HepG2 (cell line): Measurements from ENCODE around the gene STXBP4. TPM values are rescaled to one million over a fixed set of nuclear protein-coding genes. Genes with fewer than 3 reads are reported as not detected.

ENCODE experiments used
- ATAC-seq: fragments of 200-7000 bp; cut with Tn5 transposase; 3 replicates; pipeline ENCODE4 v1.9.1; 2020; ENCODE audit warnings: mild to moderate bottlenecking, moderate library complexity
- BruUV-seq: library from RNA; stranded (reverse); fragments of 400-500 nt; replicated peaks from 2 replicates; lab custom pipeline; 2021; lab: Mats Ljungman, UMichigan
- CTCF ChIA-PET: fragments of 300-600 bp; formaldehyde crosslinking; extraction: SDS; loops from one replicate; lab custom pipeline; 2021; ENCODE audit warnings: low total read pairs, inconsistent platforms, low intra/inter-chr PET ratio; lab: Yijun Ruan, JAX
- POLR2A ChIA-PET: fragments of 350-600 bp; sonication (Branson Sonifier 250); formaldehyde crosslinking; loops from one replicate; lab custom pipeline; 2020; ENCODE audit warnings: antibody characterized with exemption, inconsistent platforms; lab: Yijun Ruan, JAX
- DNase-seq: peaks from one replicate; pipeline ENCODE4 v3.0.0-alpha.2; 2015; ENCODE audit warnings: low spot score
- FAIRE-seq: peaks from 3 replicates; lab custom pipeline; 2011; peaks lifted over from hg19 to GRCh38; lab: Jason Lieb, UNC
- H2AFZ ChIP-seq: one replicate; pipeline ENCODE4 v1.6.1; 2011; ENCODE audit warnings: low read length, inconsistent platforms
- H3K27ac ChIP-seq: fragments of 300-600 bp; 3 replicates; pipeline ENCODE4 v1.8.0; 2011; ENCODE audit warnings: mixed run types, mild to moderate bottlenecking, mixed read lengths, low read length, inconsistent platforms; ENCODE audit not compliant: insufficient read depth; ENCODE audit errors: extremely low read length
- H3K27me3 ChIP-seq, 2 experiments: fragments of 200-600 bp in 1 of 2; 2 replicates in 1 of 2; 3 replicates in 1 of 2; pipeline versions ENCODE4 v1.6.0 to v1.8.0; 2011; ENCODE audit warnings: low read length in 2 of 2, mild to moderate bottlenecking in 2 of 2, moderate library complexity in 2 of 2, inconsistent platforms in 1 of 2; ENCODE audit not compliant: insufficient read depth in 2 of 2, control insufficient read depth in 1 of 2
- H3K36me3 ChIP-seq, 2 experiments: fragments of 200-600 bp in 1 of 2; replicated peaks in 1 of 2; 2 replicates in 1 of 2; 3 replicates in 1 of 2; pipeline versions ENCODE4 v1.5.1 to v1.8.0; 2011; ENCODE audit warnings: low read length in 2 of 2, inconsistent platforms in 1 of 2; ENCODE audit not compliant: insufficient read depth in 2 of 2, control insufficient read depth in 1 of 2
- H3K4me1 ChIP-seq: 2 replicates; pipeline ENCODE4 v1.5.1; 2012; ENCODE audit warnings: low read length, inconsistent platforms; ENCODE audit not compliant: insufficient read depth
- H3K4me2 ChIP-seq: 2 replicates; pipeline ENCODE4 v1.6.0; 2011; ENCODE audit warnings: low read depth, low read length, inconsistent platforms
- H3K4me3 ChIP-seq, 3 experiments: fragments of 200-600 bp in 1 of 3; sonication (generic), shearing (Covaris generic) in 1 of 3; replicated peaks in 1 of 3; 2 replicates each; pipeline ENCODE4 v1.5.1; 2011 to 2016; ENCODE audit warnings: low read length in 3 of 3, inconsistent platforms in 2 of 3, low read depth in 2 of 3, mild to moderate bottlenecking in 2 of 3, control low read depth in 1 of 3, mixed read lengths in 1 of 3; ENCODE audit not compliant: insufficient read depth in 1 of 3
- H3K79me2 ChIP-seq: one replicate; pipeline ENCODE4 v1.6.1; 2011; ENCODE audit warnings: low read length, inconsistent platforms; ENCODE audit not compliant: insufficient read depth
- H3K9ac ChIP-seq: 2 replicates; pipeline ENCODE4 v1.6.0; 2011; ENCODE audit warnings: mild to moderate bottlenecking, low read depth, low read length, inconsistent platforms; ENCODE audit not compliant: insufficient read depth
- H3K9me3 ChIP-seq: 2 replicates; pipeline ENCODE4 v1.5.1; 2012; ENCODE audit warnings: mild to moderate bottlenecking, low read length
- H4K20me1 ChIP-seq: 2 replicates; pipeline ENCODE4 v1.6.0; 2011; ENCODE audit warnings: inconsistent platforms, mild to moderate bottlenecking, low read length, moderate library complexity; ENCODE audit not compliant: insufficient read depth
- FOXA1 ChIP-seq, 2 experiments: fragments of 450-650 bp in 1 of 2; sonication (generic) in 1 of 2; formaldehyde crosslinking in 1 of 2; IDR thresholded peaks; 2 replicates each; pipeline versions ENCODE4 v1.4.0 to v1.6.1; 2016 to 2020; ENCODE audit warnings: missing genetic modification reagents in 1 of 2
- FOXJ3 ChIP-seq: sonication (generic); formaldehyde crosslinking; IDR thresholded peaks from 2 replicates; pipeline ENCODE4 v1.4.0; 2020; ENCODE audit warnings: missing genetic modification reagents, mild to moderate bottlenecking, borderline replicate concordance
- HNF4G ChIP-seq, 2 experiments: sonication (generic) in 1 of 2; formaldehyde crosslinking in 1 of 2; IDR thresholded peaks; 2 replicates each; pipeline versions ENCODE4 v1.4.0 to v1.6.1; 2011 to 2020; ENCODE audit warnings: borderline replicate concordance in 2 of 2, low read depth in 2 of 2, mild to moderate bottlenecking in 2 of 2, low read length in 1 of 2, missing genetic modification reagents in 1 of 2, moderate library complexity in 1 of 2
- HNRNPLL ChIP-seq: fragments of 200-400 bp; formaldehyde crosslinking; IDR thresholded peaks from 2 replicates; pipeline ENCODE4 v1.6.1; 2017; ENCODE audit warnings: mild to moderate bottlenecking, low read depth, low read length; ENCODE audit not compliant: poor library complexity, severe bottlenecking
- MEF2D ChIP-seq: sonication (generic); formaldehyde crosslinking; IDR thresholded peaks from 2 replicates; pipeline ENCODE4 v1.5.1; 2020; ENCODE audit warnings: mild to moderate bottlenecking, missing genetic modification reagents
- MXI1 ChIP-seq: IDR thresholded peaks from 3 replicates; pipeline ENCODE4 v1.6.1; 2012; ENCODE audit warnings: low read depth, low read length, inconsistent platforms, borderline replicate concordance
- NFIB ChIP-seq: sonication (generic); formaldehyde crosslinking; IDR thresholded peaks from 2 replicates; pipeline ENCODE4 v1.9.0; 2021; ENCODE audit warnings: missing genetic modification reagents, mild to moderate bottlenecking, borderline replicate concordance
- ZNF253 ChIP-seq: sonication (generic); formaldehyde crosslinking; IDR thresholded peaks from 2 replicates; pipeline ENCODE4 v1.8.0; 2022; ENCODE audit warnings: mild to moderate bottlenecking, missing genetic modification reagents, borderline replicate concordance
- ZNF468 ChIP-seq: sonication (generic); formaldehyde crosslinking; IDR thresholded peaks from 2 replicates; pipeline ENCODE4 v1.8.0; 2022; ENCODE audit warnings: mild to moderate bottlenecking, moderate library complexity, missing genetic modification reagents
- ZNF501 ChIP-seq: sonication (generic); formaldehyde crosslinking; IDR thresholded peaks from 2 replicates; pipeline ENCODE4 v1.5.1; 2020; ENCODE audit warnings: mild to moderate bottlenecking, moderate library complexity, missing genetic modification reagents
- ZNF607 ChIP-seq: sonication (generic); formaldehyde crosslinking; IDR thresholded peaks from 2 replicates; pipeline ENCODE4 v1.5.1; 2020; ENCODE audit warnings: missing genetic modification reagents, mild to moderate bottlenecking, borderline replicate concordance
- WGBS: methylation state at CpG from one replicate; pipeline ENCODE4 v1.1.6; 2017; ENCODE audit warnings: low lambda C conversion rate; 5-methylcytosine and 5-hydroxymethylcytosine counted together
- in situ Hi-C: cut with HindIII; loops from 2 replicates; pipeline ENCODE4 v1.10.0; 2017; ENCODE audit warnings: low pct_unique_long_range_greater_than_20kb; ENCODE audit not compliant: extremely low pct_ligation_motif_present
- intact Hi-C: fragments of 100-400 bp; cut with micrococcal nuclease; formaldehyde crosslinking; loops from one replicate; pipeline ENCODE4 v1.10.0; 2022; ENCODE audit not compliant: unreplicated experiment
- polyA plus RNA-seq, 8 experiments: library from polyadenylated mRNA; depleted of rRNA in 3 of 8; stranded (reverse) in 7 of 8; unstranded in 1 of 8; fragments of >200 nt; fragmentation: Illumina TruSeq in 4 of 8; extraction: Trizol in 4 of 8; gene quantifications; 2 replicates each; pipeline versions ENCODE4 v1.2.1 to v1.2.3, GENCODE V29; 2011 to 2016; ENCODE audit warnings: low read depth in 4 of 8, missing spikeins in 1 of 8, mixed read lengths in 1 of 8; ENCODE audit not compliant: insufficient read depth in 1 of 8
- total RNA-seq, 5 experiments: library from RNA; depleted of rRNA; stranded (reverse); fragments of >200 nt; fragmentation: Illumina TruSeq; extraction: Trizol; gene quantifications; 2 replicates each; pipeline ENCODE4 v1.2.3, GENCODE V29; 2016; ENCODE audit warnings: low read depth in 1 of 5
- TF ChIP-seq, protein P1 (sequence below): sonication (generic); formaldehyde crosslinking; conservative IDR thresholded peaks from 2 replicates; pipeline ENCODE4 v1.4.0; 2020; ENCODE audit warnings: mild to moderate bottlenecking, missing genetic modification reagents, moderate library complexity
- TF ChIP-seq, protein P2 (sequence below): sonication (generic); formaldehyde crosslinking; IDR thresholded peaks from 2 replicates; pipeline ENCODE4 v1.4.0; 2020; ENCODE audit warnings: missing genetic modification reagents

STXBP4 gene
- total and polyA plus RNA-seq, 2 of the 13 experiments (the other 11 are each of a cell fraction or from before 2014, with no cell fraction given): 8.5 to 36.1 TPM

DNA sequence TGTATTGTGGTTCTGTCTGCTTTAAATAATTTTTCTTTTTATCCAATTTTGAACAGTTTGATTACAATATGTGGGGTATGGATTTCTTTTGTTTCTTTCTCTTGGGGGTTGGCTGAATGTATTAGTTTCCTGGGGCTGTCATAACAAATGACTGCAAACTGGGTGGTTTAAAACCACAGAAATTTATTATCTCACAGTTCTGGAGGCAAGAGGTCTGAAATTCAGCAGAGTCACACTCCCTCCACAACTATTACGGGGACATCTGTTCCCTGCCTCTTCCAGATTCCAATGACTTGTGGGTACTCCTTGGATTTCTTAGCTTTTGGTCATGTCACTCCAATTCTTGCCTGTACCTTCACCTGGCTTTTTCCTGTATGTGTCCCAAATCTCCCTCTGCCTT is 23.8 kb upstream of the STXBP4 start:
- no peaks in the 10 kb centered on the region for H3K9me3 ChIP-seq
- peaks cover 3 to 4% of the 10 kb centered on the region in 2 experiments; a peak in 3 of 5 replicates for H3K36me3 ChIP-seq
- BruUV-seq: no TSS peak
- H3K4me3 ChIP-seq: no peak overlapping the region
- no peak overlapping the region for H3K27ac ChIP-seq
- intact Hi-C loops: no loop called here
- in situ Hi-C loops: no loop called here
- no peaks in the 10 kb centered on the region for H3K79me2 ChIP-seq
- TF ChIP-seq NFIB (no peak), ZNF253 (CRISPR knock-in tag) (no peak), ZNF501 (CRISPR knock-in tag) (no peak), MXI1 (no peak)
- H3K4me2 ChIP-seq: no peak overlapping the region
- CTCF ChIA-PET: no interaction called here
- no peaks in the 10 kb centered on the region for H4K20me1 ChIP-seq
- 100% methylated on average over 1 of the region's 1 CpG for WGBS
- POLR2A ChIA-PET: no interaction called here
- no peaks in the 10 kb centered on the region for H3K27me3 ChIP-seq
- FAIRE-seq: no peak
- H3K4me1 ChIP-seq: peaks cover 19% of the 10 kb centered on the region
- no peak overlapping the region for H3K9ac ChIP-seq
- no peak for DNase-seq
- no peak overlapping the region for H2AFZ ChIP-seq
- no peak for ATAC-seq

DNA sequence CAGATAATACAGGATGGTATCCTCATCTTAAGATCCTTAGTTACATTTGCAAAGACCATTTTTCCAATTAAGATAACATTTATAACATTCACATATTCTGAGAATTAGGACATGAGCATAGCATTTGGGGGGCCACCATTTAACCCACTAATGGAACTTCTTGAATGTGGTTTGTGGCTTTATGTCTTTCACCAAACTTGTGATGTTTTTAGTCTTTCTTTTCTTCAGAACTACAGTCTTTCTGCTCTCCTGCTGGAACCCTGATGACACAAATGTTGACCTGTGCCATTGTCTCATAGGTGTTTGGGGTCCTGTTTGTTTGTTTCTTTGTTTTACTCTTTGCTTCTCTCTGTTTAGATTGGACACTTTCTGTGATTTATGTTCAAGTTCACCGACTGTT is 23.3 kb upstream of the STXBP4 start:
- Histone ChIP-seq H3K36me3 (peaks cover 3 to 4% of the 10 kb centered on the region in 2 experiments; a peak in 3 of 5 replicates), H3K4me1 (peaks cover 19% of the 10 kb centered on the region), H2AFZ (no peak overlapping the region), H3K4me2 (no peak overlapping the region), H3K79me2 (no peaks in the 10 kb centered on the region), H3K4me3 (no peak overlapping the region), H3K9me3 (no peaks in the 10 kb centered on the region), H3K27me3 (no peaks in the 10 kb centered on the region), H4K20me1 (no peaks in the 10 kb centered on the region), H3K27ac (no peak overlapping the region), H3K9ac (no peak overlapping the region)
- ATAC-seq (no peak), FAIRE-seq (no peak), DNase-seq (no peak)
- in situ Hi-C loops (no loop called here), intact Hi-C loops (no loop called here)
- WGBS: 96% methylated on average over 1 of the region's 1 CpG
- ChIA-PET POLR2A (no interaction called here), CTCF (no interaction called here)
- no TSS peak for BruUV-seq
- no peak for TF ChIP-seq MEF2D (CRISPR knock-in tag)
- no peak for TF ChIP-seq HNRNPLL
- no peak for TF ChIP-seq FOXA1 (IDR thresholded peaks at IDR 0.05)
- TF ChIP-seq FOXA1 (CRISPR knock-in tag; IDR thresholded peaks at IDR 0.05): no peak
- TF ChIP-seq HNF4G (IDR thresholded peaks at IDR 0.05; ENCODE audit: borderline replicate concordance, low read depth, low read length): no peak
- TF ChIP-seq HNF4G (CRISPR knock-in tag; IDR thresholded peaks at IDR 0.05; ENCODE audit: borderline replicate concordance, low read depth): no peak
- no peak for TF ChIP-seq FOXJ3 (CRISPR knock-in tag)
- no peak for TF ChIP-seq ZNF607 (CRISPR knock-in tag)
- TF ChIP-seq, protein P1, sequence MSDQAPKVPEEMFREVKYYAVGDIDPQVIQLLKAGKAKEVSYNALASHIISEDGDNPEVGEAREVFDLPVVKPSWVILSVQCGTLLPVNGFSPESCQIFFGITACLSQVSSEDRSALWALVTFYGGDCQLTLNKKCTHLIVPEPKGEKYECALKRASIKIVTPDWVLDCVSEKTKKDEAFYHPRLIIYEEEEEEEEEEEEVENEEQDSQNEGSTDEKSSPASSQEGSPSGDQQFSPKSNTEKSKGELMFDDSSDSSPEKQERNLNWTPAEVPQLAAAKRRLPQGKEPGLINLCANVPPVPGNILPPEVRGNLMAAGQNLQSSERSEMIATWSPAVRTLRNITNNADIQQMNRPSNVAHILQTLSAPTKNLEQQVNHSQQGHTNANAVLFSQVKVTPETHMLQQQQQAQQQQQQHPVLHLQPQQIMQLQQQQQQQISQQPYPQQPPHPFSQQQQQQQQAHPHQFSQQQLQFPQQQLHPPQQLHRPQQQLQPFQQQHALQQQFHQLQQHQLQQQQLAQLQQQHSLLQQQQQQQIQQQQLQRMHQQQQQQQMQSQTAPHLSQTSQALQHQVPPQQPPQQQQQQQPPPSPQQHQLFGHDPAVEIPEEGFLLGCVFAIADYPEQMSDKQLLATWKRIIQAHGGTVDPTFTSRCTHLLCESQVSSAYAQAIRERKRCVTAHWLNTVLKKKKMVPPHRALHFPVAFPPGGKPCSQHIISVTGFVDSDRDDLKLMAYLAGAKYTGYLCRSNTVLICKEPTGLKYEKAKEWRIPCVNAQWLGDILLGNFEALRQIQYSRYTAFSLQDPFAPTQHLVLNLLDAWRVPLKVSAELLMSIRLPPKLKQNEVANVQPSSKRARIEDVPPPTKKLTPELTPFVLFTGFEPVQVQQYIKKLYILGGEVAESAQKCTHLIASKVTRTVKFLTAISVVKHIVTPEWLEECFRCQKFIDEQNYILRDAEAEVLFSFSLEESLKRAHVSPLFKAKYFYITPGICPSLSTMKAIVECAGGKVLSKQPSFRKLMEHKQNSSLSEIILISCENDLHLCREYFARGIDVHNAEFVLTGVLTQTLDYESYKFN: no peak
- TF ChIP-seq, protein P2, sequence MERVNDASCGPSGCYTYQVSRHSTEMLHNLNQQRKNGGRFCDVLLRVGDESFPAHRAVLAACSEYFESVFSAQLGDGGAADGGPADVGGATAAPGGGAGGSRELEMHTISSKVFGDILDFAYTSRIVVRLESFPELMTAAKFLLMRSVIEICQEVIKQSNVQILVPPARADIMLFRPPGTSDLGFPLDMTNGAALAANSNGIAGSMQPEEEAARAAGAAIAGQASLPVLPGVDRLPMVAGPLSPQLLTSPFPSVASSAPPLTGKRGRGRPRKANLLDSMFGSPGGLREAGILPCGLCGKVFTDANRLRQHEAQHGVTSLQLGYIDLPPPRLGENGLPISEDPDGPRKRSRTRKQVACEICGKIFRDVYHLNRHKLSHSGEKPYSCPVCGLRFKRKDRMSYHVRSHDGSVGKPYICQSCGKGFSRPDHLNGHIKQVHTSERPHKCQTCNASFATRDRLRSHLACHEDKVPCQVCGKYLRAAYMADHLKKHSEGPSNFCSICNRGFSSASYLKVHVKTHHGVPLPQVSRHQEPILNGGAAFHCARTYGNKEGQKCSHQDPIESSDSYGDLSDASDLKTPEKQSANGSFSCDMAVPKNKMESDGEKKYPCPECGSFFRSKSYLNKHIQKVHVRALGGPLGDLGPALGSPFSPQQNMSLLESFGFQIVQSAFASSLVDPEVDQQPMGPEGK: no peak
- no peak for TF ChIP-seq ZNF468 (CRISPR knock-in tag)
